HG02870 (cell line): ENCODE data around the gene CRIP2.

Experiments used
- ATAC-seq: cut with Tn5 transposase; IDR thresholded peaks from one replicate; pipeline ENCODE4 v1.9.1; 2021; ENCODE audit warnings: mild to moderate bottlenecking, moderate library complexity; ENCODE audit not compliant: unreplicated experiment

The CRIP2 gene

GRCh38 chr14:105460616-105461015 is 14.0 kb upstream of the CRIP2 start:
- no peak for ATAC-seq

GRCh38 chr14:105461903-105462302 is 12.7 kb upstream of the CRIP2 start:
- ATAC-seq = no peak

- ATAC-seq = no peak
These were observed 10.1 kb upstream of the CRIP2 start for GRCh38 chr14:105464501-105464900.

- ATAC-seq = no peak
These were observed 9.2 kb upstream of the CRIP2 start for GRCh38 chr14:105465209-105466031.

- ATAC-seq = no peak
These were observed 7.9 kb upstream of the CRIP2 start for GRCh38 chr14:105466531-105467248.

- ATAC-seq = no peak
These were observed 7.2 kb upstream of the CRIP2 start for GRCh38 chr14:105467249-105467941.

- ATAC-seq = no peak
These were observed 6.6 kb upstream of the CRIP2 start for GRCh38 chr14:105467942-105468471.

GRCh38 chr14:105468621-105469241 is 5.9 kb upstream of the CRIP2 start:
- ATAC-seq = no peak

GRCh38 chr14:105469456-105470349 is 4.9 kb upstream of the CRIP2 start:
- no peak for ATAC-seq

GRCh38 chr14:105470350-105471296 is 4.0 kb upstream of the CRIP2 start:
- no peak for ATAC-seq

- no peak for ATAC-seq
These were observed 3.3 kb upstream of the CRIP2 start for GRCh38 chr14:105471297-105471821.

- no peak for ATAC-seq
These were observed 2.7 kb upstream of the CRIP2 start for GRCh38 chr14:105471823-105472485.

- no peak for ATAC-seq
These were observed 2.1 kb upstream of the CRIP2 start for GRCh38 chr14:105472486-105472991.

- no peak for ATAC-seq
These were observed 1.5 kb upstream of the CRIP2 start for GRCh38 chr14:105473033-105473676.

GRCh38 chr14:105473677-105474482 is 741 bp upstream of the CRIP2 start:
- no peak for ATAC-seq

GRCh38 chr14:105475269-105476096 is 862 bp downstream of the CRIP2 start:
- ATAC-seq = no peak
